Measurements from ENCODE around the gene RSPH6A. TPM values are rescaled to one million over a fixed set of nuclear protein-coding genes. Genes with fewer than 3 reads are reported as not detected.
A peak's percentile ranks its signal among the peaks of the same experiment; 100 is the strongest.

Gene RSPH6A
- polyA plus RNA-seq, 1 of the 3 experiments (the other 2 are of a cell fraction): 0.02 TPM

GRCh38 chr19:45848922-45849321 is 33.8 kb upstream of the RSPH6A start:
- Histone ChIP-seq H2AFZ (ENCODE audit: low read depth) (no peak overlapping the region), H3K36me3 (replicated peaks in 1 of 2; ENCODE audit: control insufficient read depth in 1 of 2, insufficient read depth in 2 of 2, low read length in 1 of 2) (peaks cover 68 to 70% of the 10 kb centered on the region in 2 experiments), H4K20me1 (ENCODE audit: insufficient read depth) (no peaks in the 10 kb centered on the region), H3K4me1 (ENCODE audit: control insufficient read depth in 1 of 2, insufficient read depth in 2 of 2, low read depth in 1 of 2, low read length in 1 of 2) (no peaks in the 10 kb centered on the region), H3K9ac (no peak overlapping the region), H3K4me3 (ENCODE audit: low read depth in 2 of 2, low read length in 1 of 2) (no peak overlapping the region), H3K9me3 (no peaks in the 10 kb centered on the region), H3K79me2 (ENCODE audit: insufficient read depth) (no peaks in the 10 kb centered on the region; the same call in 1 of the 2 replicates), H3K27ac (ENCODE audit: low read depth in 2 of 2, low read length in 1 of 2) (no peak overlapping the region), H3K27me3 (ENCODE audit: insufficient read depth) (no peaks in the 10 kb centered on the region), H3K9me2 (no peaks in the 10 kb centered on the region), H3K4me2 (no peak overlapping the region), H3F3A (replicated peaks; ENCODE audit: insufficient read depth) (no peaks in the 10 kb centered on the region)
- POLR2A ChIA-PET: interaction anchor here (0.6 kb wide), 1 partner anchor 11 kb away, joined by 5 read pairs; no protein-coding TSS in a partner anchor
- WGBS (ENCODE audit: low lambda C conversion rate): 94% methylated on average over 4 of the region's 4 CpGs
- DNase-seq: no peak
- CTCF ChIA-PET: interaction anchor here (0.8 to 5.9 kb wide), 8 partner anchors 9 to 167 kb away, joined by 3 to 35 read pairs (median 4); partner anchors contain the start of genes FOXA3 and SYMPK
- TF ChIP-seq CHD2 (IDR thresholded peaks at IDR 0.05; ENCODE audit: low read length, partially characterized antibody) (no peak), TEAD4 (IDR thresholded peaks at IDR 0.05; ENCODE audit: borderline replicate concordance, insufficient read depth) (no peak), CTCF (IDR thresholded peaks at IDR 0.05) (peak; percentile 41), GABPA (IDR thresholded peaks at IDR 0.05; ENCODE audit: low read depth) (no peak), TAF1 (IDR thresholded peaks at IDR 0.05; ENCODE audit: borderline replicate concordance, low read depth, low read length) (no peak), ELF1 (IDR thresholded peaks at IDR 0.05) (no peak), IRF3 (IDR thresholded peaks at IDR 0.05; ENCODE audit: low read depth, low read length) (no peak)

GRCh38 chr19:45847663-45848062 is 32.6 kb upstream of the RSPH6A start:
- Histone ChIP-seq H3K9me2 (no peaks in the 10 kb centered on the region), H3K4me1 (ENCODE audit: control insufficient read depth in 1 of 2, insufficient read depth in 2 of 2, low read depth in 1 of 2, low read length in 1 of 2) (no peaks in the 10 kb centered on the region), H3K27me3 (ENCODE audit: insufficient read depth) (no peaks in the 10 kb centered on the region), H3K9ac (no peak overlapping the region), H3K4me3 (ENCODE audit: low read depth in 2 of 2, low read length in 1 of 2) (no peak overlapping the region), H3F3A (replicated peaks; ENCODE audit: insufficient read depth) (no peaks in the 10 kb centered on the region), H3K27ac (ENCODE audit: low read depth in 2 of 2, low read length in 1 of 2) (no peak overlapping the region), H4K20me1 (ENCODE audit: insufficient read depth) (no peaks in the 10 kb centered on the region), H3K9me3 (no peaks in the 10 kb centered on the region), H3K4me2 (no peak overlapping the region), H3K36me3 (replicated peaks in 1 of 2; ENCODE audit: control insufficient read depth in 1 of 2, insufficient read depth in 2 of 2, low read length in 1 of 2) (peaks cover 71 to 72% of the 10 kb centered on the region in 2 experiments), H2AFZ (ENCODE audit: low read depth) (no peak overlapping the region), H3K79me2 (ENCODE audit: insufficient read depth) (no peaks in the 10 kb centered on the region; the same call in 1 of the 2 replicates)
- TF ChIP-seq USF2 (IDR thresholded peaks at IDR 0.05; ENCODE audit: borderline replicate concordance, low read depth, low read length) (no peak), IRF3 (IDR thresholded peaks at IDR 0.05; ENCODE audit: low read depth, low read length) (no peak), RXRA (IDR thresholded peaks at IDR 0.05; ENCODE audit: borderline replicate concordance, low read depth) (no peak), RFX5 (IDR thresholded peaks at IDR 0.05; ENCODE audit: low read length) (no peak), EZH2phosphoT487 (IDR thresholded peaks at IDR 0.05; ENCODE audit: borderline replicate concordance, low read depth) (no peak), TCF12 (IDR thresholded peaks at IDR 0.05) (no peak), FOSL2 (IDR thresholded peaks at IDR 0.05; ENCODE audit: borderline replicate concordance, low read depth) (no peak), CTCF (IDR thresholded peaks at IDR 0.05) (no peak), TAF1 (IDR thresholded peaks at IDR 0.05; ENCODE audit: borderline replicate concordance, low read depth, low read length) (no peak), RAD21 (IDR thresholded peaks at IDR 0.05; ENCODE audit: low read length) (no peak), SMC3 (IDR thresholded peaks at IDR 0.05; ENCODE audit: low read depth, low read length) (no peak), PBX3 (IDR thresholded peaks at IDR 0.05) (no peak)
- WGBS (ENCODE audit: low lambda C conversion rate): 96% methylated on average over 13 of the region's 13 CpGs
- ChIA-PET CTCF (interaction anchor here (1.3 to 5.9 kb wide), 3 partner anchors 16 to 30 kb away, joined by 3 to 35 read pairs (median 21); partner anchors contain the start of genes FOXA3 and SYMPK), POLR2A (no interaction called here)
- DNase-seq: no peak
